ENCODE data around the gene EFNB1. TPM values are rescaled to one million over a fixed set of nuclear protein-coding genes. Genes with fewer than 3 reads are reported as not detected.
A peak's percentile ranks its signal among the peaks of the same experiment; 100 is the strongest.

The EFNB1 gene
- total RNA-seq, 1 experiment from 2014 or later: 7.0 TPM

GRCh38 chrX:68808686-68809357 lies 20.0 kb upstream of the EFNB1 start:
- BruUV-seq (replicated peaks): no TSS peak
- H3K36me3 Mint-ChIP-seq (ENCODE audit: insufficient read depth, unreplicated experiment): no peaks in the 10 kb centered on the region
- TF ChIP-seq, protein P1, sequence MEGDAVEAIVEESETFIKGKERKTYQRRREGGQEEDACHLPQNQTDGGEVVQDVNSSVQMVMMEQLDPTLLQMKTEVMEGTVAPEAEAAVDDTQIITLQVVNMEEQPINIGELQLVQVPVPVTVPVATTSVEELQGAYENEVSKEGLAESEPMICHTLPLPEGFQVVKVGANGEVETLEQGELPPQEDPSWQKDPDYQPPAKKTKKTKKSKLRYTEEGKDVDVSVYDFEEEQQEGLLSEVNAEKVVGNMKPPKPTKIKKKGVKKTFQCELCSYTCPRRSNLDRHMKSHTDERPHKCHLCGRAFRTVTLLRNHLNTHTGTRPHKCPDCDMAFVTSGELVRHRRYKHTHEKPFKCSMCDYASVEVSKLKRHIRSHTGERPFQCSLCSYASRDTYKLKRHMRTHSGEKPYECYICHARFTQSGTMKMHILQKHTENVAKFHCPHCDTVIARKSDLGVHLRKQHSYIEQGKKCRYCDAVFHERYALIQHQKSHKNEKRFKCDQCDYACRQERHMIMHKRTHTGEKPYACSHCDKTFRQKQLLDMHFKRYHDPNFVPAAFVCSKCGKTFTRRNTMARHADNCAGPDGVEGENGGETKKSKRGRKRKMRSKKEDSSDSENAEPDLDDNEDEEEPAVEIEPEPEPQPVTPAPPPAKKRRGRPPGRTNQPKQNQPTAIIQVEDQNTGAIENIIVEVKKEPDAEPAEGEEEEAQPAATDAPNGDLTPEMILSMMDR (IDR thresholded peaks at IDR 0.05; ENCODE audit: insufficient read depth in 1 of 2, low read depth in 1 of 2, low read length in 1 of 2, severe bottlenecking in 1 of 2, unreplicated experiment in 1 of 2): peak in 1 of 2 experiments; percentile 33
- H3K27me3 Mint-ChIP-seq (ENCODE audit: insufficient read depth, unreplicated experiment): peaks cover 2% of the 10 kb centered on the region
- no peaks in the 10 kb centered on the region for H3K9me3 ChIP-seq
- no peaks in the 10 kb centered on the region for H3K4me1 ChIP-seq
- H3K4me3 Mint-ChIP-seq (ENCODE audit: unreplicated experiment): no peak overlapping the region
- DNase-seq: peak in 1 of 2 experiments; percentile 4
- peaks cover 6% of the 10 kb centered on the region for H3K4me1 Mint-ChIP-seq (ENCODE audit: low read depth, unreplicated experiment)
- no peak overlapping the region for H3K27ac Mint-ChIP-seq (ENCODE audit: unreplicated experiment)
- POLR2A ChIA-PET: no interaction called here
- H3K9me3 Mint-ChIP-seq (ENCODE audit: unreplicated experiment): no peaks in the 10 kb centered on the region
- H3K4me3 ChIP-seq (ENCODE audit: low read depth, low read length): no peak overlapping the region
- intact Hi-C loops (cut with micrococcal nuclease; ENCODE audit: unreplicated experiment): loop anchor here (1.0 to 5.0 kb wide), 2 partner anchors 76 to 612 kb away; no protein-coding TSS in a partner anchor
- H3K27me3 ChIP-seq (replicated peaks; ENCODE audit: control insufficient read depth, insufficient read depth, low read length): no peaks in the 10 kb centered on the region
- CTCF ChIA-PET: interaction anchor here (0.9 kb wide), 1 partner anchor 75 kb away, joined by 7 read pairs; no protein-coding TSS in a partner anchor
- no peaks in the 10 kb centered on the region for H3K36me3 ChIP-seq (ENCODE audit: control insufficient read depth, insufficient read depth, low read length)

GRCh38 chrX:68820476-68821110 lies 8.2 kb upstream of the EFNB1 start:
- no peaks in the 10 kb centered on the region for H3K36me3 ChIP-seq (ENCODE audit: control insufficient read depth, insufficient read depth, low read length)
- Mint-ChIP-seq H3K4me3 (ENCODE audit: unreplicated experiment) (no peak overlapping the region), H3K27ac (ENCODE audit: unreplicated experiment) (no peak overlapping the region), H3K27me3 (ENCODE audit: insufficient read depth, unreplicated experiment) (peaks cover 2% of the 10 kb centered on the region), H3K9me3 (ENCODE audit: unreplicated experiment) (no peaks in the 10 kb centered on the region), H3K36me3 (ENCODE audit: insufficient read depth, unreplicated experiment) (no peaks in the 10 kb centered on the region), H3K4me1 (ENCODE audit: low read depth, unreplicated experiment) (no peaks in the 10 kb centered on the region)
- no peak for DNase-seq
- no peaks in the 10 kb centered on the region for H3K27me3 ChIP-seq (replicated peaks; ENCODE audit: control insufficient read depth, insufficient read depth, low read length)
- no peaks in the 10 kb centered on the region for H3K4me1 ChIP-seq
- CTCF ChIA-PET: no interaction called here
- no TSS peak for BruUV-seq (replicated peaks)
- H3K9me3 ChIP-seq: no peaks in the 10 kb centered on the region
- no peak overlapping the region for H3K4me3 ChIP-seq (ENCODE audit: low read depth, low read length)
- TF ChIP-seq, protein P1 (IDR thresholded peaks at IDR 0.05; ENCODE audit: insufficient read depth in 1 of 2, low read depth in 1 of 2, low read length in 1 of 2, severe bottlenecking in 1 of 2, unreplicated experiment in 1 of 2): no peak
- POLR2A ChIA-PET: no interaction called here
- intact Hi-C loops (cut with micrococcal nuclease; ENCODE audit: unreplicated experiment): no loop called here

GRCh38 chrX:68821616-68822015 lies 7.2 kb upstream of the EFNB1 start:
- Histone ChIP-seq H3K4me1 (no peaks in the 10 kb centered on the region), H3K27me3 (replicated peaks; ENCODE audit: control insufficient read depth, insufficient read depth, low read length) (no peaks in the 10 kb centered on the region), H3K9me3 (no peaks in the 10 kb centered on the region), H3K36me3 (ENCODE audit: control insufficient read depth, insufficient read depth, low read length) (no peaks in the 10 kb centered on the region), H3K4me3 (ENCODE audit: low read depth, low read length) (no peak overlapping the region)
- no TSS peak for BruUV-seq (replicated peaks)
- POLR2A ChIA-PET: no interaction called here
- Mint-ChIP-seq H3K9me3 (ENCODE audit: unreplicated experiment) (no peaks in the 10 kb centered on the region), H3K4me1 (ENCODE audit: low read depth, unreplicated experiment) (no peaks in the 10 kb centered on the region), H3K27ac (ENCODE audit: unreplicated experiment) (no peak overlapping the region), H3K4me3 (ENCODE audit: unreplicated experiment) (no peak overlapping the region), H3K27me3 (ENCODE audit: insufficient read depth, unreplicated experiment) (no peaks in the 10 kb centered on the region), H3K36me3 (ENCODE audit: insufficient read depth, unreplicated experiment) (no peaks in the 10 kb centered on the region)
- no peak for DNase-seq
- intact Hi-C loops (cut with micrococcal nuclease; ENCODE audit: unreplicated experiment): no loop called here
- CTCF ChIA-PET: no interaction called here
- TF ChIP-seq, protein P1 (IDR thresholded peaks at IDR 0.05; ENCODE audit: insufficient read depth in 1 of 2, low read depth in 1 of 2, low read length in 1 of 2, severe bottlenecking in 1 of 2, unreplicated experiment in 1 of 2): no peak

Data from Caco-2 (cell line).